Mesenchymal stem cell (in vitro differentiated cells and primary cell): ENCODE measurements around the gene DAAM2.

ENCODE experiments used
- DNase-seq: peaks from one replicate; pipeline ENCODE4 v3.0.0-alpha.2; 2013
- H2AFZ ChIP-seq: one replicate; pipeline ENCODE4 v1.6.1; 2013; ENCODE audit warnings: low read depth, mild to moderate bottlenecking, control low read depth, inconsistent platforms, low read length, moderate library complexity
- H2AK5ac ChIP-seq: 2 replicates; pipeline ENCODE4 v1.6.1; 2013; ENCODE audit warnings: low read length, moderate library complexity, mild to moderate bottlenecking, inconsistent platforms; ENCODE audit not compliant: severe bottlenecking
- H2BK120ac ChIP-seq: one replicate; pipeline ENCODE4 v1.6.1; 2013; ENCODE audit warnings: low read depth, mild to moderate bottlenecking, inconsistent platforms, low read length, moderate library complexity
- H2BK12ac ChIP-seq, 2 experiments: one replicate each; pipeline ENCODE4 v1.6.1; 2013; ENCODE audit warnings: inconsistent platforms in 2 of 2, low read length in 2 of 2, mild to moderate bottlenecking in 2 of 2, moderate library complexity in 2 of 2, control low read depth in 1 of 2
- H2BK15ac ChIP-seq: one replicate; pipeline ENCODE4 v1.6.1; 2013; ENCODE audit warnings: mild to moderate bottlenecking, low read depth, inconsistent platforms; ENCODE audit not compliant: poor library complexity, severe bottlenecking
- H2BK5ac ChIP-seq: 2 replicates; pipeline ENCODE4 v1.6.1; 2013; ENCODE audit warnings: low read depth, mild to moderate bottlenecking, low read length, control low read depth, inconsistent platforms; ENCODE audit not compliant: poor library complexity, severe bottlenecking
- H3K14ac ChIP-seq, 2 experiments: one replicate each; pipeline ENCODE4 v1.6.1; 2013; ENCODE audit warnings: inconsistent platforms in 2 of 2, low read length in 2 of 2, control low read depth in 1 of 2, mild to moderate bottlenecking in 1 of 2, moderate library complexity in 1 of 2
- H3K18ac ChIP-seq, 2 experiments: one replicate each; pipeline ENCODE4 v1.6.1; 2013; ENCODE audit warnings: inconsistent platforms in 2 of 2, low read length in 2 of 2, control low read depth in 1 of 2, low read depth in 1 of 2, mild to moderate bottlenecking in 1 of 2
- H3K23ac ChIP-seq, 2 experiments: one replicate each; pipeline ENCODE4 v1.6.1; 2013; ENCODE audit warnings: inconsistent platforms in 2 of 2, low read length in 2 of 2, mild to moderate bottlenecking in 2 of 2, moderate library complexity in 2 of 2, control low read depth in 1 of 2
- H3K27ac ChIP-seq: 2 replicates; pipeline ENCODE4 v1.5.1; 2013; ENCODE audit warnings: mild to moderate bottlenecking, moderate library complexity, low read length, control low read depth, inconsistent platforms; ENCODE audit not compliant: poor library complexity, severe bottlenecking
- H3K27me3 ChIP-seq, 2 experiments: 2 replicates each; pipeline versions ENCODE4 v1.6.1 to v1.7.0; 2013; ENCODE audit warnings: low read length in 2 of 2, mild to moderate bottlenecking in 2 of 2, moderate library complexity in 2 of 2, control low read depth in 1 of 2, inconsistent platforms in 1 of 2; ENCODE audit not compliant: control insufficient read depth in 1 of 2, insufficient read depth in 1 of 2
- H3K36me3 ChIP-seq, 2 experiments: 2 replicates each; pipeline versions ENCODE4 v1.6.1 to v1.7.0; 2013; ENCODE audit warnings: low read length in 2 of 2, control low read depth in 1 of 2, inconsistent platforms in 1 of 2, low read depth in 1 of 2, mild to moderate bottlenecking in 1 of 2; ENCODE audit not compliant: insufficient read depth in 2 of 2, control insufficient read depth in 1 of 2
- H3K4ac ChIP-seq, 2 experiments: one replicate each; pipeline ENCODE4 v1.6.1; 2013; ENCODE audit warnings: inconsistent platforms in 2 of 2, low read length in 2 of 2, mild to moderate bottlenecking in 2 of 2, moderate library complexity in 2 of 2, control low read depth in 1 of 2, low read depth in 1 of 2
- H3K4me1 ChIP-seq: 2 replicates; pipeline ENCODE4 v1.6.1; 2013; ENCODE audit warnings: low read depth, low read length, control low read depth; ENCODE audit not compliant: control insufficient read depth, insufficient read depth
- H3K4me2 ChIP-seq: 2 replicates; pipeline ENCODE4 v1.6.1; 2013; ENCODE audit warnings: low read length, mild to moderate bottlenecking, inconsistent platforms; ENCODE audit not compliant: poor library complexity, severe bottlenecking
- H3K4me3 ChIP-seq, 2 experiments: 2 replicates each; pipeline versions ENCODE4 v1.5.1 to v1.7.0; 2013; ENCODE audit warnings: low read length in 2 of 2, mild to moderate bottlenecking in 2 of 2, control low read depth in 1 of 2, low read depth in 1 of 2; ENCODE audit not compliant: insufficient read depth in 1 of 2
- H3K79me1 ChIP-seq: replicated peaks from 2 replicates; pipeline ENCODE4 v1.6.1; 2013; ENCODE audit warnings: mild to moderate bottlenecking, control low read depth, low read length, inconsistent platforms; ENCODE audit not compliant: poor library complexity, severe bottlenecking
- H3K9ac ChIP-seq: 2 replicates; pipeline ENCODE4 v1.7.0; 2013; ENCODE audit warnings: mild to moderate bottlenecking, low read length, moderate library complexity
- H3K9me3 ChIP-seq: 2 replicates; pipeline ENCODE4 v1.7.0; 2013; ENCODE audit warnings: mild to moderate bottlenecking, low read length; ENCODE audit not compliant: control insufficient read depth
- H4K8ac ChIP-seq: one replicate; pipeline ENCODE4 v1.6.1; 2013; ENCODE audit warnings: inconsistent platforms, mild to moderate bottlenecking, low read length, moderate library complexity
- H4K91ac ChIP-seq: one replicate; pipeline ENCODE4 v1.6.1; 2013; ENCODE audit warnings: mild to moderate bottlenecking, low read length, inconsistent platforms
- WGBS: methylation state at CpG from one replicate; pipeline ENCODE4 v1.1.7; 2013; ENCODE audit warnings: mixed read lengths; 5-methylcytosine and 5-hydroxymethylcytosine counted together

DAAM2 gene

GRCh38 chr6:39839445-39839844 is 47.3 kb downstream of the DAAM2 start:
- no peak for DNase-seq
- Histone ChIP-seq H3K4ac (peak overlapping the region in 1 of 2 experiments; percentile 73), H3K9ac (no peak overlapping the region), H3K36me3 (no peaks in the 10 kb centered on the region), H3K18ac (peak overlapping the region in 1 of 2 experiments; percentile 45), H2BK15ac (no peak overlapping the region), H4K8ac (no peak overlapping the region), H3K4me1 (peaks cover 5% of the 10 kb centered on the region), H3K79me1 (peaks cover 9% of the 10 kb centered on the region), H3K4me2 (no peak overlapping the region), H2AK5ac (no peak overlapping the region), H3K23ac (no peak overlapping the region), H3K27me3 (no peaks in the 10 kb centered on the region), H4K91ac (no peak overlapping the region), H2AFZ (no peak overlapping the region), H2BK5ac (no peak overlapping the region), H3K27ac (no peak overlapping the region), H3K9me3 (no peaks in the 10 kb centered on the region), H2BK12ac (no peak overlapping the region), H3K4me3 (no peak overlapping the region), H3K14ac (no peak overlapping the region), H2BK120ac (peak overlapping the region; percentile 36)
- 95% methylated on average over 1 of the region's 1 CpG for WGBS

- H2BK12ac ChIP-seq = no peak overlapping the region
- H3K4me1 ChIP-seq = peaks cover 1% of the 10 kb centered on the region
- H3K36me3 ChIP-seq = no peaks in the 10 kb centered on the region
- no peak overlapping the region for H2BK5ac ChIP-seq
- peaks cover 10% of the 10 kb centered on the region for H3K79me1 ChIP-seq
- H2AFZ ChIP-seq = no peak overlapping the region
- H3K9me3 ChIP-seq = no peaks in the 10 kb centered on the region
- no peak overlapping the region for H3K14ac ChIP-seq
- H3K9ac ChIP-seq = no peak overlapping the region
- H2BK15ac ChIP-seq = no peak overlapping the region
- WGBS = 79% methylated on average over 6 of the region's 6 CpGs
- H3K27ac ChIP-seq = no peak overlapping the region
- H4K8ac ChIP-seq = no peak overlapping the region
- no peak overlapping the region for H2AK5ac ChIP-seq
- H3K23ac ChIP-seq = peak overlapping the region in 1 of 2 experiments; percentile 2
- no peak overlapping the region for H3K4me2 ChIP-seq
- no peak for DNase-seq
- H4K91ac ChIP-seq = no peak overlapping the region
- no peaks in the 10 kb centered on the region for H3K27me3 ChIP-seq
- H3K4ac ChIP-seq = no peak overlapping the region
- H2BK120ac ChIP-seq = no peak overlapping the region
- peak overlapping the region in 1 of 2 experiments; percentile 4 for H3K18ac ChIP-seq
- no peak overlapping the region for H3K4me3 ChIP-seq
These were observed 48.6 kb downstream of the DAAM2 start for GRCh38 chr6:39840781-39841180.

GRCh38 chr6:39841291-39841690 is 49.1 kb downstream of the DAAM2 start:
- H3K14ac ChIP-seq = no peak overlapping the region
- H2AK5ac ChIP-seq = no peak overlapping the region
- peaks cover 10% of the 10 kb centered on the region for H3K79me1 ChIP-seq
- H2BK12ac ChIP-seq = no peak overlapping the region
- no peak overlapping the region for H3K4me2 ChIP-seq
- no peak overlapping the region for H2BK15ac ChIP-seq
- no peaks in the 10 kb centered on the region for H3K9me3 ChIP-seq
- H3K4me1 ChIP-seq = peaks cover 1% of the 10 kb centered on the region
- no peak overlapping the region for H2AFZ ChIP-seq
- H3K4me3 ChIP-seq = no peak overlapping the region
- H3K27me3 ChIP-seq = no peaks in the 10 kb centered on the region
- no peak overlapping the region for H3K23ac ChIP-seq
- no peak for DNase-seq
- no peaks in the 10 kb centered on the region for H3K36me3 ChIP-seq
- WGBS = 36% methylated on average over 3 of the region's 3 CpGs
- H3K4ac ChIP-seq = no peak overlapping the region
- H4K8ac ChIP-seq = no peak overlapping the region
- no peak overlapping the region for H2BK120ac ChIP-seq
- no peak overlapping the region for H3K27ac ChIP-seq
- H4K91ac ChIP-seq = no peak overlapping the region
- H3K9ac ChIP-seq = no peak overlapping the region
- H3K18ac ChIP-seq = peak overlapping the region in 1 of 2 experiments; percentile 71
- no peak overlapping the region for H2BK5ac ChIP-seq

GRCh38 chr6:39841923-39842322 is 49.7 kb downstream of the DAAM2 start:
- no peak overlapping the region for H2BK15ac ChIP-seq
- H3K27ac ChIP-seq = no peak overlapping the region
- H3K23ac ChIP-seq = no peak overlapping the region
- no peak overlapping the region for H3K4me3 ChIP-seq
- no peak overlapping the region for H3K14ac ChIP-seq
- H2AK5ac ChIP-seq = no peak overlapping the region
- H2BK120ac ChIP-seq = no peak overlapping the region
- no peak overlapping the region for H2AFZ ChIP-seq
- peaks cover 9% of the 10 kb centered on the region for H3K79me1 ChIP-seq
- H3K4me1 ChIP-seq = peaks cover 1% of the 10 kb centered on the region
- no peak overlapping the region for H3K4ac ChIP-seq
- no peak overlapping the region for H4K8ac ChIP-seq
- H3K9me3 ChIP-seq = no peaks in the 10 kb centered on the region
- no peak for DNase-seq
- 96% methylated on average over 4 of the region's 4 CpGs for WGBS
- no peaks in the 10 kb centered on the region for H3K27me3 ChIP-seq
- H3K4me2 ChIP-seq = no peak overlapping the region
- no peak overlapping the region for H2BK5ac ChIP-seq
- H2BK12ac ChIP-seq = no peak overlapping the region
- H3K18ac ChIP-seq = peak overlapping the region in 1 of 2 experiments; percentile 48
- no peak overlapping the region for H4K91ac ChIP-seq
- H3K36me3 ChIP-seq = no peaks in the 10 kb centered on the region
- H3K9ac ChIP-seq = no peak overlapping the region
